Activated CD4-positive, CD25-positive, alpha-beta regulatory T cell treated with anti-CD3 and anti-CD28 coated beads, Interleukin-2, amount 50 U/mL, for 24 hours (primary cell): ENCODE measurements around the gene CTPS2.

ENCODE experiments used
- ATAC-seq, 2 donors: fragments of 150-1000 bp; cut with Tn5 transposase; one replicate each; pipeline ENCODE4 v1.10.0; 2021; ENCODE audit warnings: mild to moderate bottlenecking in 1 of 2, moderate library complexity in 1 of 2

CTPS2 gene

GRCh38 chrX:16711893-16712547 lies 449 bp downstream of the CTPS2 start:
- peak; percentile 34 to 36 for ATAC-seq

DNA sequence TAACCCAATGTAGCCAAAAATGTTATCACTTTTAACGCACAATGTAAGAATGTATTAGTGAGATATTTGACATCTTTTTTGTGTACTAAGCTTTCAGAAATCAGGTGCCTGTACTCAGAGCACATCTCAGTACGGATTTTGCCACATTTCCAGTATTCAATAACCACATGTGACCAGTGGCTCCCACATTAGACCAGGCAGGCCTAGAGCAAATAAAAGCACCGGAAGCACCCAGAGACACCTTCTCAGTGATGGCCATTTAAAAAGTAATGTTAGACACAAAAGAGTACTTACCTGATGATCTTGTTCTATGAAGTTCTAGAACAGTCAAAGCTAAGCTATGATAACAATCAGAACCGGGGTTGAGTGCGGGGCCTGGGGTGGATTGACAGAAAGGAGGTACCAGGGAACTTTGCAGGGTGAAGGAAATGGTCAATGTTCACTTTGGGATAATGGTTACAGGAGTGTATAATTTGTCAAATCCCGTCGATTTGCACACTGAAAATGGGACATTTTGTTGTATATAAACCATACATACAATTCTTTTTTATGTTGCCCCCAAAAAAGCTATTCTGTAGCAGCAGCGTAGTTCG lies 1.2 kb downstream of the CTPS2 start:
- no peak for ATAC-seq

DNA sequence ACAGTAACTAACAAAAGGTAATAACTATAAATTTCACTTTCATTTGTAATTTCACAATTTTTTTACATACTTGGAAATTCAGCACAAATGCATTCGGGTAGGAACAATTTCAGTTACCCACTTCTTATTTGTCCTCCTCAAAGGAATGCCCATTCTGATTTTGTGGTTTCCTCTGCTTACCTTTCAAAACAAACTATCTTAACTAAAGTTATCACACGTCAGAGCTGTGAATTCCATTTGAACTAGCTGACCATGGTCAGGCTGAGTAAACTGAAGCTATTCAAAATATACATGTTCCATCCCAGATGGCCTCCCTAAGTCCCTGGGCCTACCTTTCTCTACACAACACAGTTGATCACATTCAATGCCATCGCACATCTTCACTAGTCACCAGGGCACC lies 4.5 kb downstream of the CTPS2 start:
- no peak for ATAC-seq

- ATAC-seq: no peak
Measured at GRCh38 chrX:16705370-16705769, 7.1 kb downstream of the CTPS2 start.

- no peak for ATAC-seq
Measured at GRCh38 chrX:16702700-16703599, 9.5 kb downstream of the CTPS2 start.

GRCh38 chrX:16700734-16701133 lies 11.7 kb downstream of the CTPS2 start:
- ATAC-seq: no peak

DNA sequence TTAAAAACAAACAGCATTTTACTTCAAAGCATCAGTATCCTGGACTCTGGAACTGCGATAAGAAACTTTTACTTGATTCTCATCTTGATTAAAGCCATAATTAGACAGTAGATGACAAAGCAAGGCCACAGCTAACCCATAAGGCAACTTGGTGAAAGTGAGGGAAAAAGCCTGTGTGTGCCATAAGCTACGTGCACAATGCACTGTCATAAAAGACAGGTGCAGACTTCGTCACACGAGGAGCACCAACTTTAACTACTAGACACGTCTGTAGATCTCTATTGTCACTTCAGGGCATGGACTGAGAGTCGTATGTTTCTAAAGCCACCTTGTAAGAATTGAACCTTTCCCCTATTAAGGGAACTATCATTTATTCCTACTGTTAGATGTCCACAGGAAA lies 13.1 kb downstream of the CTPS2 start:
- ATAC-seq: no peak

GRCh38 chrX:16696956-16697355 lies 15.5 kb downstream of the CTPS2 start:
- ATAC-seq: no peak

GRCh38 chrX:16695079-16695676 lies 17.3 kb downstream of the CTPS2 start:
- peak in 1 of 2 donors; percentile 41 for ATAC-seq

DNA sequence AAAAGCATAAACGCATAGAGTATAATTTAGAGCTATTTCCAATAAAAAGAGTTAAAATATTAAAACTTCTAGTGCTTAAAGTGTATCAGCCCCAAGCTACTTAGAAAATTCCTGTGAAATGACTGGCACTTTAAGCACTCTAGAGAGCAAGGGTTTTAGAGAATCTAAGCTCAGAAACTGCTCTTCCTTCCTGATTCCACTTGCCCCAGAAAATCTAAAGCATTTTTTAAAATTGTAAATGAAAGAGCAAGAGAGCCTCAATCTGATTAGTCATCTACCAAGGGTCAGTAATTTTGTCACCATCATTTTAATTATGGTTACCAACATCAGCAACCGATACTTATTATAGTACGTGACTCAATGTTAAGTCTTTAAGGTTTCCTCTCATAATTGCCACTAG lies 25.0 kb downstream of the CTPS2 start:
- ATAC-seq: no peak

- no peak for ATAC-seq
Measured at GRCh38 chrX:16683007-16683664, 29.3 kb downstream of the CTPS2 start.

- ATAC-seq: no peak
Measured at GRCh38 chrX:16678689-16679088, 33.8 kb downstream of the CTPS2 start.

DNA sequence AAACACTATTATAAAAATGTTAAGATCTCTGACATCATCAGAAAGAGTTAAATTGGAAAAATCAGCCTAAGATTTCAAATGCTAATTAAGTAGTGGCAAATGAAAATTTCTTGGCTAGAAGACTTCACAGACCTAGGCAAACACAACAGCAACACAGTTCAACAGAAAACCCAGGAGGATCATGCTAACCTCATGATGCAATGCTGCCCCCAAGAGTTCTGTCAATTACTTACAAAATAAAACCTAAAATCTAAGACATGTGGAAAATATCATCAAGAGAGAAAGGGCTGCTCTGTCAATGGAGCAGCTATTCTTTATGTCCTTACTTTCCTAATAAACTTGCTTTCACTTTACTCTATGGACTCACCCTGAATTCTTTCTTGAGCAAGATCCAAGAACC lies 41.5 kb downstream of the CTPS2 start:
- no peak for ATAC-seq

DNA sequence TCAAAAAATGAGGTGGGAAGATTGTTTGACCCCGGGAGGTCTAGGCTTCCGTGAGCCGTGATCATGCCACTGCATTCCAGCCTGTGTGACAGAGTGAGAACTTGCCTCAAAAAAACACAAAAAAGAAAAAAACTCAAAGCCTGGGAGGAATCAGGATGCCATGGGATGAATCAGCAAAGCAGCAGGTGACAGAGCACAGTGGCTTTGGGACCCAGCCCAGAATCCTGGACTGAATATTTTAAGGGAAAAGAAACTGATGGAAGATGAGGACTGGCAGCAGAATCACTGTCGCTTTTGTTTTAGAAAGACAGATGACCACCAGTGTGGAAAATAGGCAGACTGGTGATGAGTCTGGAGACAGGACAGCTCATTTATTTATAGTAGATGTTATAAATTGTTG lies 45.9 kb downstream of the CTPS2 start:
- no peak for ATAC-seq

- no peak for ATAC-seq
Measured at GRCh38 chrX:16665089-16665488, 47.4 kb downstream of the CTPS2 start.

GRCh38 chrX:16664626-16665025 lies 47.8 kb downstream of the CTPS2 start:
- ATAC-seq: no peak

DNA sequence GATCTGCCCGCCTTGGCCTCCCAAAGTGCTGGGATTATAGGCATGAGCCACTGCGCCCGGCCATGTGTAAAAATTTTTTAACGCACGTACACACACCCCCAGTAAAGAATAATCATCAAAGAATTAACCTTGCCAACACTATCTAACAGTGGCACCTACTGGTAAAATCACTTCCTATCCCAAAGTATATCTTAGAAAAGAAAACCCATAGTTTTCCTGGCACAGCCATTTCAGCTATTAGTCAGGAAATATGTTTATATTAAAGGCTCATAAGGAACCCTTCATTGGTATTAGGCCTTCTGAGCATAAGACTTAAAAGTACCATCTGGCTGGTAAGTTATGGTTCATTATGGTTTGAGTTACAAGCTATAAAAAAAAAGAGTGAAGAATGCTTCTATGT lies 48.4 kb downstream of the CTPS2 start:
- no peak for ATAC-seq

DNA sequence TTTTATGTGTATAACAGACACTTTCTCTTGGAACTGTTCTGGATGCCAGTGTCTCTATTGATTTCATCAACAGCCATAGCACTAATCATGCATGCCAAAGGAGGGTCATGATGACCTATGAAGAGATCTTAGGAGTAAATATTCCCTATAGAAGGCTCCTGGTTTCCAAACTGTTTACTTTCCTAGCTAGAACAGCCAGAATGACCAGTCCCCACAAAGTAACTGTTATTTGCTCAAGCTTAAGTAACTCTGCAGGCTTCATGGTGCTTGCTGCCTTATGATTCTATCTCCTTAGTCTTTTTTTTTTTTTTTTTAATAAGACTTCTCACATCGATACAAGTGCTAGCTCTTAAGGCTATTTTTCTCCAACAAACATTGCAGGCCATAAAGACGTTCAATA lies 50.1 kb downstream of the CTPS2 start:
- ATAC-seq: no peak

DNA sequence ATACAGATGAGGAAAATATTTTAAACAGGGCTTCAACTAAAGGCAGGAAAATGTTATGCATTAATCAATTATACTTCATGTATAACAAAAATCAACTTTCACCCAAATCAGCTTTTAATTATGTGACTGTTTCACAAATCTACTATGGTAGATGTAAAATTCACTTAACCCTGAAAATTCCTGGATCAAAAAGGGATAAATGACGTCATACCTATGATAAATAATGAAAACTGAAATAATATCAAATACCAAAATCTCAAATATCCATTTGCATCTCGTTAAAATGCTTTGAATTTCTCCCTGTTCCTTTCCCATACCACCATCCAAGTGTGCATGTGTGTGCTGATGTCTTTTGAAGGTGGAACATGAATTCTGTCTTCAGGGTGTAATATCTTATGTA lies 51.0 kb downstream of the CTPS2 start:
- ATAC-seq: no peak

DNA sequence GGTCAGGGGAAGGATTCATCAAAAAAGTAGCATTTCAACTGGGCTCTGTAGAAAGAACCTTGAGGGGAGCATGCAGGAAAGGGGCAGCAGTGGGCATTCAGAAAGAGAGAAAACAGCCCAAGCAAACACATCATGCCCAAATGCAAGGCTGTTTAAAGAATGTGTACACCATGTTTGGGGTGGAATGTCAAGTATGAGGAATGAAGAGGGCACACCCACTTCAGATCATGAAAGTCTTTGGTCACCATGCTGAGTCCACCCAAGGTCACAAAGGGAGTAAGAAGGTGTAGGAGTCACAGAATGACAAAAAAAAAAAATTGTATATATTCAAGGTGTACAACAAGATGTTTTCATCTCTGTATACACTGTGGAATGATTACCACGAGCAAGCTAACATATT lies 53.1 kb downstream of the CTPS2 start:
- no peak for ATAC-seq

DNA sequence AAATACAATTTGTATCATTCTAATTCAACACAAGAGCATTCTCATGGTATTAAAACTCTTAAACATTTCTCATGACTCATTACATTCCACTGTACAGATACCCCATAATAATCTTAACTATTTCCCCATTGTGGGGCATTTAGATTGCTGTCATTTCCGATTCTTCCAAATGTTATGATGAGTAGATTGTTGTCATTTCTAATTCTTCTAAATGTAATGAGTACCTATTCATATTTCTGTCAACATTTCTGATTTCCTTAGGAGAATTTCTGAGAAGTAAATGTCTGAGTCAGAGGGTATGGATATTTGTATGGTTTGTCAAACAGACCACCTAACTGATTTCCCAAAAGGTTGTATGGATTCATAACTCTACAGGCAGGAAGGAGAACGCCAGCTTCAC lies 54.2 kb downstream of the CTPS2 start:
- no peak for ATAC-seq

DNA sequence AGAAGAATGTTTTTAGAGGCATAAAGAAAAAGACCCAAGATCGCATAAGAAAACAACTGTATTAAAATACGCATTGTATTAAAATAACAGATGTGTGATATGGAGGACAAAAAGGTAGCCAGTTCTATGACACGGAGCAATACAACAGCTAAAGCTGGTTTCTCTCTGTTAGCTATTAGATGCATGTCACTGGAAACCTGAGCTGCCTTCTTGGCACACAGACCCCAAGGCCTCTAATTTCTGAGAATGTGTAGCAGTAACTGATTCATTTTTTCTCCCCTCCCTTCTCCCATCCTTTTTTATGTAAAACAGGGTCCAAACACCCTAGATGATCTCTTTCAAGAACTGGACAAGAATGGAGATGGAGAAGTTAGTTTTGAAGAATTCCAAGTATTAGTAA lies 58.4 kb downstream of the CTPS2 start:
- no peak for ATAC-seq

DNA sequence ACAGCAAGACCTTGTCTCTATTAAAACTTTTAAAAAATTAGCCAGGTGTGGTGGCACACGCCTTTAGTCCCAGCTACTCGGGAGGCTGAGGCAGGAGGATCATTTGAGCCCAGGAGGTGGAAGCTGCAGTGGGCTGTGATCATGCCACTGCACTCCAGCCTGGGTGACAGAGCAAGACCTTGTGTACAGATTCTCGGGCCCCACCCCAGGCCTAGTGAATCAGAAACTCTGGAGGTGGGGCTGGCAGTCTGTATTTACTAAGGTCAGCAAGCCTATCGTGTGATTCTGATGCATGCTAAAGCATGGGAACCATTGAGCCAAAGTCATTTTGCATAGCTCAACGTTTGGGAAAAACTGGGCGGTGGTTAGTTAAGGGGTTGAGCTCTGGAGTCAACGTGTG lies 59.0 kb downstream of the CTPS2 start:
- no peak for ATAC-seq
